ENCODE measurements around the gene COPB1.

DNA sequence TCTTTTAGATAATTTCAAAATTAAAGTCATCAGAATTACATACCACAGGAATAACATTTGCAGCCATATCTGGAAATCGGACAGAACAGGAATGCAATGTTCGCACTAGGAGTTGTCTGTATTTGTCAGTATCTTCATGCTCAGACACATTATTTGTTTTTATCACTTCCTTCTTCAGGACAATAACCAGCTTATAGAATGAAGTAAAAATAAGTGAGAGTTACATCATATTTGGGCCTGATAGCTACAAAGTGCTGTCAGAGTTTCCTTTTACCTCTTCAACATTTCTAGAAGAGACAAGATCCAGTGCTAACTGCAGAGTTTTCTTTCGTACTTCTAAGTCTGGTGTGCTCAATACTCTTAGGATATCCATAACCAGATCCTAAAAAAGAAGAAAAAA, 18.9 kb downstream of the COPB1 start:
- TF ChIP-seq, protein P1, sequence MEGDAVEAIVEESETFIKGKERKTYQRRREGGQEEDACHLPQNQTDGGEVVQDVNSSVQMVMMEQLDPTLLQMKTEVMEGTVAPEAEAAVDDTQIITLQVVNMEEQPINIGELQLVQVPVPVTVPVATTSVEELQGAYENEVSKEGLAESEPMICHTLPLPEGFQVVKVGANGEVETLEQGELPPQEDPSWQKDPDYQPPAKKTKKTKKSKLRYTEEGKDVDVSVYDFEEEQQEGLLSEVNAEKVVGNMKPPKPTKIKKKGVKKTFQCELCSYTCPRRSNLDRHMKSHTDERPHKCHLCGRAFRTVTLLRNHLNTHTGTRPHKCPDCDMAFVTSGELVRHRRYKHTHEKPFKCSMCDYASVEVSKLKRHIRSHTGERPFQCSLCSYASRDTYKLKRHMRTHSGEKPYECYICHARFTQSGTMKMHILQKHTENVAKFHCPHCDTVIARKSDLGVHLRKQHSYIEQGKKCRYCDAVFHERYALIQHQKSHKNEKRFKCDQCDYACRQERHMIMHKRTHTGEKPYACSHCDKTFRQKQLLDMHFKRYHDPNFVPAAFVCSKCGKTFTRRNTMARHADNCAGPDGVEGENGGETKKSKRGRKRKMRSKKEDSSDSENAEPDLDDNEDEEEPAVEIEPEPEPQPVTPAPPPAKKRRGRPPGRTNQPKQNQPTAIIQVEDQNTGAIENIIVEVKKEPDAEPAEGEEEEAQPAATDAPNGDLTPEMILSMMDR (IDR thresholded peaks at IDR 0.05): no peak
- no peak for TF ChIP-seq POLR2A (IDR thresholded peaks at IDR 0.05)
